ENCODE data around the gene GABBR1.

GABBR1 gene

GRCh38 chr6:29617782-29618554 lies 15.0 kb downstream of the GABBR1 start:
- no peak for DNase-seq

GRCh38 chr6:29611426-29611825 lies 21.6 kb downstream of the GABBR1 start:
- no peak for DNase-seq

- no peak for DNase-seq
Observed at GRCh38 chr6:29610540-29610939, 22.4 kb downstream of the GABBR1 start.

- DNase-seq, result no peak
Observed at GRCh38 chr6:29608131-29608530, 24.9 kb downstream of the GABBR1 start.

GRCh38 chr6:29603930-29604329 lies 29.1 kb downstream of the GABBR1 start:
- DNase-seq, result no peak

GRCh38 chr6:29603456-29603855 lies 29.5 kb downstream of the GABBR1 start:
- no peak for DNase-seq

- DNase-seq, result no peak
Observed at GRCh38 chr6:29602564-29603361, 30.2 kb downstream of the GABBR1 start.

- no peak for DNase-seq
Observed at GRCh38 chr6:29598172-29598747, 34.7 kb downstream of the GABBR1 start.

- DNase-seq, result no peak
Observed at GRCh38 chr6:29597184-29597583, 35.8 kb downstream of the GABBR1 start.

GRCh38 chr6:29596381-29596900 lies 36.5 kb downstream of the GABBR1 start:
- no peak for DNase-seq

GRCh38 chr6:29593199-29593855 lies 39.7 kb downstream of the GABBR1 start:
- DNase-seq, result no peak

GRCh38 chr6:29591677-29592076 lies 41.3 kb downstream of the GABBR1 start:
- DNase-seq, result no peak

GRCh38 chr6:29590218-29590808 lies 42.7 kb downstream of the GABBR1 start:
- no peak for DNase-seq

GRCh38 chr6:29589423-29590048 lies 43.4 kb downstream of the GABBR1 start:
- no peak for DNase-seq

- DNase-seq, result no peak
Observed at GRCh38 chr6:29584821-29585220, 48.2 kb downstream of the GABBR1 start, which contains the start of gene OR2H2. Gene OR2H2 (plus strand): TSS chr6:29585121. CDS start chr6:29587945, 2,824 bp downstream.

- DNase-seq, result no peak
Observed at GRCh38 chr6:29577544-29577943, 55.4 kb downstream of the GABBR1 start.

- no peak for DNase-seq
Observed at GRCh38 chr6:29576056-29576455, 56.9 kb downstream of the GABBR1 start.

GRCh38 chr6:29567991-29568390 lies 65.0 kb downstream of the GABBR1 start:
- no peak for DNase-seq

- no peak for DNase-seq
Observed at GRCh38 chr6:29567541-29567940, 65.4 kb downstream of the GABBR1 start.

- no peak for DNase-seq
Observed at GRCh38 chr6:29566856-29567255, 66.1 kb downstream of the GABBR1 start.

- no peak for DNase-seq
Observed at GRCh38 chr6:29564875-29565274, 68.1 kb downstream of the GABBR1 start.

GRCh38 chr6:29563435-29563965 lies 69.5 kb downstream of the GABBR1 start:
- DNase-seq, result no peak

Measured in activated gamma-delta T cell (primary cell).